Vagina (tissue), 2 donors: ENCODE results near the gene RHOH.

Experiments used
- CTCF ChIP-seq, 3 experiments: fragments of 450-650 bp in 2 of 3; fragments of 200-600 bp in 1 of 3; sonication (generic) in 1 of 3; IDR thresholded peaks; one replicate each; pipeline ENCODE4 v1.5.1; 2017 to 2019; ENCODE audit warnings: antibody characterized with exemption in 3 of 3, mild to moderate bottlenecking in 2 of 3, moderate library complexity in 2 of 3
- POLR2A ChIP-seq, 2 donors: fragments of 450-650 bp; IDR thresholded peaks; one replicate each; pipeline ENCODE4 v1.6.1; 2017; ENCODE audit warnings: antibody characterized with exemption in 2 of 2, mild to moderate bottlenecking in 2 of 2, moderate library complexity in 2 of 2

- TF ChIP-seq POLR2A (IDR thresholded peaks at IDR 0.05) = no peak
- TF ChIP-seq CTCF (IDR thresholded peaks at IDR 0.05) = no peak
Measured at GRCh38 chr4:40238700-40239548, 42.1 kb downstream of the RHOH start.
